ENCODE results near the gene HOXA4. TPM values are rescaled to one million over a fixed set of nuclear protein-coding genes. Genes with fewer than 3 reads are reported as not detected.

Gene HOXA4
- total and polyA plus RNA-seq, 3 donors from 2014 or later = 1.7 to 3.4 (median 3.3) TPM

GRCh38 chr7:27169658-27170425 is 39.3 kb upstream of the HOXA4 start:
- H3K36me3 ChIP-seq (ENCODE audit: low read depth, missing control alignments) = no peaks in the 10 kb centered on the region
- intact Hi-C loops (cut with DNase I; ENCODE audit: low total_unique reads) = loop anchor here (10.0 kb wide), 1 partner anchor 795 kb away; no protein-coding TSS in a partner anchor
- H3K9me3 ChIP-seq = no peaks in the 10 kb centered on the region
- H3K27ac ChIP-seq = no peak overlapping the region
- 3 to 8% methylated on average over 28 to 36 of the region's 46 CpGs for WGBS, 2 donors
- TF ChIP-seq CTCF (IDR thresholded peaks at IDR 0.05) (no peak), POLR2A (IDR thresholded peaks at IDR 0.05) (no peak)
- peaks cover 16% of the 10 kb centered on the region for H3K4me1 ChIP-seq
- no peak for DNase-seq
- H3K4me3 ChIP-seq = no peak overlapping the region
- H3K27me3 ChIP-seq = peaks cover 4% of the 10 kb centered on the region

GRCh38 chr7:27168265-27168947 is 37.8 kb upstream of the HOXA4 start:
- Histone ChIP-seq H3K36me3 (ENCODE audit: low read depth, missing control alignments) (no peaks in the 10 kb centered on the region), H3K27ac (no peak overlapping the region), H3K9me3 (no peaks in the 10 kb centered on the region), H3K4me1 (peaks cover 13% of the 10 kb centered on the region), H3K4me3 (no peak overlapping the region), H3K27me3 (peaks cover 4% of the 10 kb centered on the region)
- intact Hi-C loops (cut with DNase I; ENCODE audit: low total_unique reads) = loop anchor here (10.0 kb wide), 1 partner anchor 794 kb away; no protein-coding TSS in a partner anchor
- 25 to 30% methylated on average over 12 to 25 of the region's 25 CpGs for WGBS, 2 donors
- DNase-seq = no peak
- TF ChIP-seq POLR2A (IDR thresholded peaks at IDR 0.05) (no peak), CTCF (IDR thresholded peaks at IDR 0.05) (no peak)

- Histone ChIP-seq H3K4me3 (no peak overlapping the region), H3K9me3 (no peaks in the 10 kb centered on the region), H3K27ac (no peak overlapping the region), H3K4me1 (peaks cover 8% of the 10 kb centered on the region), H3K36me3 (ENCODE audit: low read depth, missing control alignments) (no peaks in the 10 kb centered on the region), H3K27me3 (peaks cover 4% of the 10 kb centered on the region)
- TF ChIP-seq CTCF (IDR thresholded peaks at IDR 0.05) = no peak
- no peak for TF ChIP-seq POLR2A (IDR thresholded peaks at IDR 0.05)
- 35 to 46% methylated on average over 4 of the region's 4 CpGs for WGBS, 2 donors
- intact Hi-C loops (cut with DNase I; ENCODE audit: low total_unique reads) = loop anchor here (10.0 kb wide), 1 partner anchor 793 kb away; no protein-coding TSS in a partner anchor
- no peak for DNase-seq
Measured at GRCh38 chr7:27167916-27168264, 37.3 kb upstream of the HOXA4 start.

- Histone ChIP-seq H3K9me3 (no peaks in the 10 kb centered on the region), H3K27ac (no peak overlapping the region), H3K27me3 (peaks cover 4% of the 10 kb centered on the region), H3K36me3 (ENCODE audit: low read depth, missing control alignments) (no peaks in the 10 kb centered on the region), H3K4me1 (peaks cover 4% of the 10 kb centered on the region), H3K4me3 (peak overlapping the region; percentile 36 to 48)
- intact Hi-C loops (cut with DNase I; ENCODE audit: low total_unique reads) = loop anchor here (10.0 kb wide), 1 partner anchor 792 kb away; no protein-coding TSS in a partner anchor
- no peak for TF ChIP-seq CTCF (IDR thresholded peaks at IDR 0.05)
- TF ChIP-seq POLR2A (IDR thresholded peaks at IDR 0.05) = no peak
- no peak for DNase-seq
- WGBS, 2 donors = 15 to 26% methylated on average over 31 to 50 of the region's 50 CpGs
Measured at GRCh38 chr7:27166531-27167505, 36.3 kb upstream of the HOXA4 start.
